Measurements from ENCODE around the gene CEP120.
A peak's percentile ranks its signal among the peaks of the same experiment; 100 is the strongest.
"Not testable (repeated sequence)": the region's sequence is repeated elsewhere in the genome, so short reads cannot be mapped to it uniquely, and the experiment has no call there.

The CEP120 gene

GRCh38 chr5:123436201-123436600 is 13.0 kb upstream of the CEP120 start:
- H3K4me1 ChIP-seq (ENCODE audit: insufficient read depth, low read length) = no peaks in the 10 kb centered on the region
- H3K9me3 ChIP-seq (ENCODE audit: low read length) = no peaks in the 10 kb centered on the region
- no peak overlapping the region for H3K27ac ChIP-seq (ENCODE audit: low read depth, low read length)

DNA sequence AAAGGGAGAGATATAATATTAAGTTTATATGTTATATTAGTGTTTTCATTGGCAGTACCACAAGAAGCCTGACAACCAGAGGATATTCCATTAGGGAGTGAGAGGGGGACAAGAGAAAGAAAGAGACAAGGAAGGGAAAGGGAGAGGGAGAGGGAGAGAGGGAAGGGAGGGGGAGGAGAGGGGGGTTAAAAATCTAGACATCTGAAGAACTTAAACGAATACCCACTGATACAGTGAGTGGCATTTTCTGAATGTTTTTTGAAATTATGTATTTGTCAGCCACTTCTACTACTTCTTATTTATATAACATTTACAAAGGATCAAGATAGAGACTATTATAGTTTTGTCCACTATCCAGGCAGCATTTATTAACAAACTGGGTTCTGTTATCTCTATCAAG is 11.6 kb upstream of the CEP120 start:
- H3K4me1 ChIP-seq (ENCODE audit: insufficient read depth, low read length) = no peaks in the 10 kb centered on the region
- H3K27me3 ChIP-seq (ENCODE audit: control insufficient read depth in 1 of 2, insufficient read depth in 2 of 2, low read length in 2 of 2) = no peaks in the 10 kb centered on the region
- H3K36me3 ChIP-seq (ENCODE audit: insufficient read depth, low read length) = no peaks in the 10 kb centered on the region
- H3K4me3 ChIP-seq (ENCODE audit: low read depth in 1 of 2, low read length in 2 of 2) = no peak overlapping the region
- no peak overlapping the region for H3K27ac ChIP-seq (ENCODE audit: low read depth, low read length)
- no peaks in the 10 kb centered on the region for H3K9me3 ChIP-seq (ENCODE audit: low read length)
- H3K9ac ChIP-seq (ENCODE audit: low read length) = no peak overlapping the region

More at GRCh38 chr5:123436201-123436600, 13.0 kb upstream of the CEP120 start:
- no peaks in the 10 kb centered on the region for H3K27me3 ChIP-seq (ENCODE audit: control insufficient read depth in 1 of 2, insufficient read depth in 2 of 2, low read length in 2 of 2)
- no peak overlapping the region for H3K9ac ChIP-seq (ENCODE audit: low read length)
- H3K4me3 ChIP-seq (ENCODE audit: low read depth in 1 of 2, low read length in 2 of 2) = no peak overlapping the region
- H3K36me3 ChIP-seq (ENCODE audit: insufficient read depth, low read length) = no peaks in the 10 kb centered on the region

GRCh38 chr5:123433596-123433995 is 10.4 kb upstream of the CEP120 start:
- Histone ChIP-seq H3K4me3 (ENCODE audit: low read depth in 1 of 2, low read length in 2 of 2) (no peak overlapping the region), H3K27ac (ENCODE audit: low read depth, low read length) (no peak overlapping the region), H3K27me3 (ENCODE audit: control insufficient read depth in 1 of 2, insufficient read depth in 2 of 2, low read length in 2 of 2) (no peaks in the 10 kb centered on the region), H3K4me1 (ENCODE audit: insufficient read depth, low read length) (no peaks in the 10 kb centered on the region), H3K36me3 (ENCODE audit: insufficient read depth, low read length) (no peaks in the 10 kb centered on the region), H3K9me3 (ENCODE audit: low read length) (no peaks in the 10 kb centered on the region), H3K9ac (ENCODE audit: low read length) (no peak overlapping the region)

DNA sequence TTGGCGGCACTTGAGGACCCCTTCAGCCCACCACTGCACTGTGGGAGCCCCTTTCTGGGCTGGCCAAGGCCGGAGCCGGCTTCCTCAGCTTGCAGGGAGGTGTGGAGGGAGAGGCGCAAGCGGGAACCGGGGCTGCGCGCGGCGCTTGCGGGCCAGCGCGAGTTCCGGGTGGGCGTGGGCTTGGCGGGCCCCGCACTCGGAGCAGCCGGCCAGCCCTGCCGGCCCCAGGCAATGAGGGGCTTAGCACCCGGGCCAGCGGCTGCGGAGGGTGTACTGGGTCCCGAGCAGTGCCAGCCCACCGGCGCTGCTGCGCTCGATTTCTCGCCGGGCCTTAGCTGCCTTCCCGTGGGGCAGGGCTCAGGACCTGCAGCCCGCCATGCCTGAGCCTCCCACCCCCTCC is 7.2 kb upstream of the CEP120 start:
- H3K4me1 ChIP-seq (ENCODE audit: insufficient read depth, low read length); H3K4me3 ChIP-seq (ENCODE audit: low read depth in 1 of 2, low read length in 2 of 2); H3K27ac ChIP-seq (ENCODE audit: low read depth, low read length): not testable (repeated sequence)

GRCh38 chr5:123429993-123430392 is 6.8 kb upstream of the CEP120 start:
- H3K4me1 ChIP-seq (ENCODE audit: insufficient read depth, low read length) = no peaks in the 10 kb centered on the region
- no peak overlapping the region for H3K4me3 ChIP-seq (ENCODE audit: low read depth in 1 of 2, low read length in 2 of 2)
- no peak overlapping the region for H3K27ac ChIP-seq (ENCODE audit: low read depth, low read length)
- H3K9ac ChIP-seq (ENCODE audit: low read length) = no peak overlapping the region
- H3K36me3 ChIP-seq (ENCODE audit: insufficient read depth, low read length) = no peaks in the 10 kb centered on the region
- no peaks in the 10 kb centered on the region for H3K9me3 ChIP-seq (ENCODE audit: low read length)
- no peaks in the 10 kb centered on the region for H3K27me3 ChIP-seq (ENCODE audit: control insufficient read depth in 1 of 2, insufficient read depth in 2 of 2, low read length in 2 of 2)

More for the DNA sequence above, 7.2 kb upstream of the CEP120 start:
- not testable (repeated sequence) for H3K9me3 ChIP-seq (ENCODE audit: low read length); H3K27me3 ChIP-seq (ENCODE audit: control insufficient read depth in 1 of 2, insufficient read depth in 2 of 2, low read length in 2 of 2); H3K36me3 ChIP-seq (ENCODE audit: insufficient read depth, low read length); H3K9ac ChIP-seq (ENCODE audit: low read length)

GRCh38 chr5:123429221-123429954 is 6.2 kb upstream of the CEP120 start:
- Histone ChIP-seq H3K4me1 (ENCODE audit: insufficient read depth, low read length) (no peaks in the 10 kb centered on the region), H3K27ac (ENCODE audit: low read depth, low read length) (no peak overlapping the region), H3K4me3 (ENCODE audit: low read depth in 1 of 2, low read length in 2 of 2) (no peak overlapping the region), H3K36me3 (ENCODE audit: insufficient read depth, low read length) (no peaks in the 10 kb centered on the region), H3K9ac (ENCODE audit: low read length) (no peak overlapping the region), H3K27me3 (ENCODE audit: control insufficient read depth in 1 of 2, insufficient read depth in 2 of 2, low read length in 2 of 2) (no peaks in the 10 kb centered on the region), H3K9me3 (ENCODE audit: low read length) (no peaks in the 10 kb centered on the region)

DNA sequence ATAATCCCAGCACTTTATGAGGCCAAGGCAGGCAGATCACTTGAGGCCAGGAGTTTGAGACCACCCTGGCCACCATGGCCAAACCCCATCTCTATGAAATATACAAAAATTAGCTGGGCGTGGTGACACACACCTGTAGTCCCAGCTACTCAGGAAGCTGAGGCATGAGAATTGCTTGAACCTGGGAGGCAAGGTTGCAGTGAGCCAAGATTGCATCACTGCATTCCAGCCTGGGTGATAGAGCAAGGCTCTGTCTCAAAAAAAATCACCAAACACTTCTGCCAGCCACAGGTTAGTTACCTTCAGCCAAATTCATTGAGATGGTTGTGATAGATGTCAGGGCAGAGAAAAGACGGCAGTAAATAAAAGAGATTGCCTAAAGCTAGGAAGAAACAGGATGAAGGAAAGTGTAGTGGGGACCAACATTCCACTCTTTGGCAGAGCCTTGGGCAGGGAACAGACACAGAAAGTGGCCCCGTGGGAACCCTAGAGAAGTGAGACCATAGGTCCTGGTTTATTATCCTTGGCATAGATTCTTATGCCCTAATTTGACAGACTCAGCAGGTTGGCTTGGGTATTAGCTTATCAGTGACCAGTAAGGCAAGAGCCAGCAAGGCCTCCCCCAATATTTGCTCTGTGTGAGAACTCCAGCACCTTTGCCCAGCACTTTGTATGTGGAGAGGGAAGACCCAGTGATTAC is 5.5 kb upstream of the CEP120 start:
- no peak overlapping the region for H3K4me3 ChIP-seq (ENCODE audit: low read depth in 1 of 2, low read length in 2 of 2)
- H3K36me3 ChIP-seq (ENCODE audit: insufficient read depth, low read length) = no peaks in the 10 kb centered on the region
- H3K9me3 ChIP-seq (ENCODE audit: low read length) = no peaks in the 10 kb centered on the region
- H3K27ac ChIP-seq (ENCODE audit: low read depth, low read length) = no peak overlapping the region
- no peak overlapping the region for H3K9ac ChIP-seq (ENCODE audit: low read length)
- no peaks in the 10 kb centered on the region for H3K4me1 ChIP-seq (ENCODE audit: insufficient read depth, low read length)
- H3K27me3 ChIP-seq (ENCODE audit: control insufficient read depth in 1 of 2, insufficient read depth in 2 of 2, low read length in 2 of 2) = no peaks in the 10 kb centered on the region

GRCh38 chr5:123427281-123427680 is 4.1 kb upstream of the CEP120 start:
- Histone ChIP-seq H3K27ac (ENCODE audit: low read depth, low read length) (no peak overlapping the region), H3K4me3 (ENCODE audit: low read depth in 1 of 2, low read length in 2 of 2) (no peak overlapping the region), H3K4me1 (ENCODE audit: insufficient read depth, low read length) (no peaks in the 10 kb centered on the region), H3K9me3 (ENCODE audit: low read length) (no peaks in the 10 kb centered on the region), H3K36me3 (ENCODE audit: insufficient read depth, low read length) (no peaks in the 10 kb centered on the region), H3K9ac (ENCODE audit: low read length) (no peak overlapping the region), H3K27me3 (ENCODE audit: control insufficient read depth in 1 of 2, insufficient read depth in 2 of 2, low read length in 2 of 2) (no peaks in the 10 kb centered on the region)

GRCh38 chr5:123425431-123425830 is 2.2 kb upstream of the CEP120 start:
- no peaks in the 10 kb centered on the region for H3K27me3 ChIP-seq (ENCODE audit: control insufficient read depth in 1 of 2, insufficient read depth in 2 of 2, low read length in 2 of 2)
- H3K27ac ChIP-seq (ENCODE audit: low read depth, low read length) = no peak overlapping the region
- no peak overlapping the region for H3K4me3 ChIP-seq (ENCODE audit: low read depth in 1 of 2, low read length in 2 of 2)
- H3K4me1 ChIP-seq (ENCODE audit: insufficient read depth, low read length) = peaks cover 7% of the 10 kb centered on the region
- H3K9ac ChIP-seq (ENCODE audit: low read length) = no peak overlapping the region
- no peaks in the 10 kb centered on the region for H3K36me3 ChIP-seq (ENCODE audit: insufficient read depth, low read length)
- no peaks in the 10 kb centered on the region for H3K9me3 ChIP-seq (ENCODE audit: low read length)

- H3K27me3 ChIP-seq (ENCODE audit: control insufficient read depth in 1 of 2, insufficient read depth in 2 of 2, low read length in 2 of 2) = no peaks in the 10 kb centered on the region
- peaks cover 5% of the 10 kb centered on the region for H3K36me3 ChIP-seq (ENCODE audit: insufficient read depth, low read length)
- peak overlapping the region; percentile 68 for H3K9ac ChIP-seq (ENCODE audit: low read length)
- H3K27ac ChIP-seq (ENCODE audit: low read depth, low read length) = peak overlapping the region; percentile 67
- no peaks in the 10 kb centered on the region for H3K9me3 ChIP-seq (ENCODE audit: low read length)
- H3K4me1 ChIP-seq (ENCODE audit: insufficient read depth, low read length) = peaks cover 7% of the 10 kb centered on the region
- H3K4me3 ChIP-seq (ENCODE audit: low read depth in 1 of 2, low read length in 2 of 2) = peak overlapping the region; percentile 79 to 94
Observed at GRCh38 chr5:123422433-123423277, 548 bp downstream of the CEP120 start.

DNA sequence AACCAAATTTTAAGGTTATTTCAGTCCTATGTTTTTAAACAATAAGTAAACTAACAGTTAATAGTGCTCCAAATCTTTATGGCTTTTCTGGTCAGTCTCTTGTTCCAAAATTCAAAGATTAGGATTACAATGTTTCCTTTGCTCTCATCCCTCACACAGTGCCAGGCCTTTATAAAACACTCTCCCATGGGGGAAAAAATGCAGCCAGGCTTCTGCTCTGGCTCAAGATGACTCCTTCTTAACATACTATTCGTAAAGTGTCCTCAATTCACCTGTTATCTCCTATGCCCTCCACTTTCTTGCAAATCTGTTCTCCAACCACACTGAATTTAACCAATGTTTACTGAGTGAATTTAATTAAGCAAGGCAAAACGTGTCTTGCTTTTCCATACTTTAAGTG is 1.4 kb downstream of the CEP120 start:
- H3K27me3 ChIP-seq (ENCODE audit: control insufficient read depth in 1 of 2, insufficient read depth in 2 of 2, low read length in 2 of 2) = no peaks in the 10 kb centered on the region
- H3K27ac ChIP-seq (ENCODE audit: low read depth, low read length) = peak overlapping the region; percentile 67
- peaks cover 7% of the 10 kb centered on the region for H3K4me1 ChIP-seq (ENCODE audit: insufficient read depth, low read length)
- no peaks in the 10 kb centered on the region for H3K9me3 ChIP-seq (ENCODE audit: low read length)
- peak overlapping the region; percentile 68 for H3K9ac ChIP-seq (ENCODE audit: low read length)
- peaks cover 5% of the 10 kb centered on the region for H3K36me3 ChIP-seq (ENCODE audit: insufficient read depth, low read length)
- H3K4me3 ChIP-seq (ENCODE audit: low read depth in 1 of 2, low read length in 2 of 2) = peak overlapping the region; percentile 79 to 94
